Non-pigmented ciliary epithelial cell (primary cell): ENCODE measurements around the gene CXCL3.

Experiments
- DNase-seq: peaks from one replicate; pipeline ENCODE4 v3.0.0-alpha.2; 2010; ENCODE audit warnings: low read depth

Gene CXCL3

GRCh38 chr4:74055498-74055897 lies 17.0 kb upstream of the CXCL3 start:
- DNase-seq: no peak

DNA sequence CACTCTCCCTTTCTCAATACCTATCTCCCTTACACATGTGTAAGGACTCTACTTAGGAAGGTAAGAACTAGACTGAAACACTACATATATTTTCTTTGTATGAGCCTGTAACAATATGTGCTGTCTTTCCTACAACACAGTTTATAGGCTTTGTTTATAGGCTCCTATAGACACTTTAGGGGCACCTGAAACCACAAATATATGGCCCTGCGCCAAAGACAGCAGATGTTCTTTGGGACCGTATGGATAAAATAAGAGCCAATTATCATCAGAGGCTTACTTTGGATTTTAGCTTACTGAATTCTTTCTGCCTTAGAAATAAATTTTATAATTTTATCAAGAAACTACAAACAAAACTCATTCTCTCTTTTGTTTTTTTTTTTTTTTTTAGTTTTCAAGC lies 16.6 kb upstream of the CXCL3 start:
- DNase-seq: no peak

- no peak for DNase-seq
Measured at GRCh38 chr4:74054483-74055047, 16.1 kb upstream of the CXCL3 start.

GRCh38 chr4:74047152-74047551 lies 8.7 kb upstream of the CXCL3 start:
- DNase-seq: no peak

DNA sequence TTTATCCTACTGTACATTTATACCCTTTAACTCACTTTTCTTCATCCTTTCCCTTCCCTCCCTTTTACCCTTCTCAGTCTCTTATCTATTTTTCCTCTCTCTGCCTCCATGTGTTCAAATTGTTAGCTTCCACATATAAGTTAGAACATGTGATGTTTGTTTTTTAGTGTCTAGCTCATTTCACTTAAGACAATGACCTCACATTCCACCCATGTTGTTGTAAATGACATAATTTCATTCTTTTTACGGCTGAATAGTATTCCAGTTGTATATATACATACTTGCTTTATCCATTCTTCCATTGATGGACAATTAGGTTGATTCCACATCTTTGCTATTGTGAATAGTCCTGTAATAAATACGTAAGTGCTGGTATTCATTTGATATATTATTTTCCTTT lies 7.3 kb upstream of the CXCL3 start:
- no peak for DNase-seq

DNA sequence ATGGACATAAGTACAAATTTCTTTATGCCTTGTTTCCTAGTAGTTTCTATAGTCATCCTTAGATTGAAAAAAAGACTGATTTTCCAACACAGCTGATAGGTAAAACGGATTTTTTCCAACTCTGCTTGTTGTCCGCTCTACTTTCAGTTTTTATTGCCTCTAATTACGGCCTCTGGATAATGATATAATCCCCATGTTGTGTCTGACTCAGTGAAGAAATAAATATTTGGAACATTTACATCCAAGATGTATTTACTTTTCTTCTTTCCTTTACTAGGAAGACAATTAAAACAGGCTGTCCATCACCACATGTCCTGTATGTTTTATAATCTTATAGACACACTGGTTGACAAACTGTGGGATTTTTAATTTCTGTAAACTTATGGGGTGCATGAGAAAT lies 6.8 kb upstream of the CXCL3 start:
- no peak for DNase-seq

- DNase-seq: no peak
Measured at GRCh38 chr4:74044677-74045076, 6.2 kb upstream of the CXCL3 start.

- no peak for DNase-seq
Measured at GRCh38 chr4:74042681-74043080, 4.2 kb upstream of the CXCL3 start.

DNA sequence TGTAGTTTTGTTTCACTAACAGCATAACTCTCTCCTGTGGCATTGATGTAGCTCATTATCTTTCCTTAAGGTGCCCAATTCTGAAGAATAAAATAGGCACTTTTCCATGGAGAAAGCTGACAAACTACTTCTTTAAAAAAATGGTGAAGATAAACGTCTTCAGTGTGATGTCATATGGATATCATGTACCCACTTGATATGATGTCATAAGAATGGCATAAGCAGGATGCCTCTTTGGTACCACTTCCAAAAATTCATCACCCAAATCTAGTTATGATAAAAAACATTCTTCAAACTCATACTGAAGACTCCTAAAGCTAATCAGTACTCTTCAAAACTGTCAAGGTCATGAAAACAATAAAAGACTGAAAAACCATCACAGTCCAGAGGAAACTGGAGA lies 2.9 kb upstream of the CXCL3 start:
- DNase-seq: no peak

GRCh38 chr4:74039315-74039763 lies 850 bp upstream of the CXCL3 start:
- DNase-seq: no peak

- no peak for DNase-seq
Measured at GRCh38 chr4:74038086-74038424, 434 bp downstream of the CXCL3 start.

- DNase-seq: no peak
Measured at GRCh38 chr4:74037076-74037955, 1.2 kb downstream of the CXCL3 start.

- no peak for DNase-seq
Measured at GRCh38 chr4:74033739-74034138, 4.8 kb downstream of the CXCL3 start.

GRCh38 chr4:74032064-74032463 lies 6.4 kb downstream of the CXCL3 start:
- DNase-seq: no peak

- DNase-seq: no peak
Measured at GRCh38 chr4:74031576-74031975, 6.9 kb downstream of the CXCL3 start.

DNA sequence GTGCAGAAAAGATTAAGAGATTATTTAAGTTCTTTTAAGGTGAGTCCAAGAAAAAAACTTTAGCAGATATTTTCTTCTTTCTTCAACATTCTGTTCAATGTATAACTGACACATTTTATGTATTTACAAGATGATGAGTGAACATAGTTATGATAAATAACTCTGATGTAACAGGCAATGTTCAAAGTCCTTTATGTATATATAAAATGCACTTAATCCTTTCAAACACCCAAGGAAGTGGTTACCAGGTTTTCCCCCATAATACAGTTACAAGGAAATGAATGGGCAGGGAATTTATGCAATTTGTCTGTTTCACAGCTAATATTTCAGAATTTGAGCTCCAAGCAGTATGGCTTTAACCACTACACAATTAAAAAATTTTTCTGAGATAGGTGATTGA lies 8.2 kb downstream of the CXCL3 start:
- no peak for DNase-seq

- no peak for DNase-seq
Measured at GRCh38 chr4:74028504-74028903, 10.0 kb downstream of the CXCL3 start.

- no peak for DNase-seq
Measured at GRCh38 chr4:74023709-74024108, 14.8 kb downstream of the CXCL3 start.

GRCh38 chr4:74021601-74022000 lies 16.9 kb downstream of the CXCL3 start:
- DNase-seq: no peak

DNA sequence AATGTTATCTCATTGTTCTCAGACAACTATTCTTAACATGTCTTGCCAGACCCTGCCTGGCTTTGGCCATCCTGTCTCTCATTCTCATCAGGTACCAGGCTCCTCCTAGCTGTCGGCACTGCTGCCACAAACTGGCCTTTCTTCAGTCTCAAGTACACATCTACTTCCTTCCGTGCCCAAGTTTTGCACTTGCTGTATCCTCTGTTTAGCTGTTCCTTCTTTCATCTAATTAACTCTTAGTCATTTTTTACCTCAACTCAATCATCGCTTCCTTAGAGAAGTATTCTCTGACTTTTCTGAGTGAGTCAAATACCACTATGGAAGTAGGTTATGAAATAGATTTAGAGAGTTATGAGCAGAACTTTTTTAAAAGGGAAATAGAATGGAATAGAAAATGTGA lies 19.7 kb downstream of the CXCL3 start:
- no peak for DNase-seq

DNA sequence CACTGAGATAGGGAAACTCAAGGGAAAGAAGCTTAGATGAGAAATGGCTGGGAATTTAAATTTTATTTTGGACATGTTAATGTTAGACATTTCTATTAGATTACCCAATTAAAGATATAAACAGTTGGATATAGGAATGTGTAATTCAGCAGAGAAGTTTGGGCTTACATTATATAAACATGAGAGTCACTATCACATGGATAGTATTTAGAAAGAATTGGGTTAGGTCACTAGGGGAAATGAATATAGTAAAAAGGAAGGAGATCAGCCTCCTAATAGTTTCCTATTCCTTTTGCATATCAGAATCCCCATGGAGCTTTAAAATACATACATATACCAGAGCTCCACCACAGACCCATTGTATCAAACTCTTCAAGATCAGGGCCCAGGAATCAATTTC lies 20.4 kb downstream of the CXCL3 start:
- no peak for DNase-seq

GRCh38 chr4:74016068-74016467 lies 22.4 kb downstream of the CXCL3 start:
- DNase-seq: no peak

DNA sequence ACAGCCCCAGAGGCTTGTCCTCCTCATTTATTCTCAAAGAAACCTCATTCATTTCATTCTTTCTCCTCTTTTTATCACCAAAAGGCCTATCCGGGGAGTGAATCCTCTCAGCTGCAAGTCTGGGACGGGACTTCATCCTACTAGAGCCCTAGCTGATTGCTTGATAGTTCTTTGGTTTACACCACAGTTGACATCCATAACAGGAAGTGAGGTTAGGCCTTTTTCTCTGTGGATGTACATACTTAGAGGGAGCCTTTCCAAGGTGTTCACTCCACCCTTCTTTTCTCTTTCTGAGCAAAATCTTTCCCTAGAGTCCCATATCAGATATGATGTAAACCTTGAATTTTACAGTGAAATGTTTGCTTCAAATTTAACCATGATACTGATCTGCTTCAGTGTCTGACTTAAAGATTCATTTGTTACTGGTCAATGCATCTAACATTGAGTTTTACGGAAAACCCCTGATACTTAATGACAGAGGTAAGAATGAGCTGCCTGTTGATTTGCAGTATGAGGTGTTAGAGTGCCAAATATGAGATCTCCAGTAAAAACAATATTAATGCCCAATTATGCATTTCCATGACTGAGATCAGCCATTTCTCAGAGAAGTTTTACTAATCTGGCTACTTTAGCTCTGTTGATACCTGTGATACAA lies 23.2 kb downstream of the CXCL3 start:
- DNase-seq: no peak
